ENCODE data around the gene TEX38. TPM values are rescaled to one million over a fixed set of nuclear protein-coding genes. Genes with fewer than 3 reads are reported as not detected.

TEX38 gene
- total RNA-seq, 4 donors from 2014 or later: not detected

DNA sequence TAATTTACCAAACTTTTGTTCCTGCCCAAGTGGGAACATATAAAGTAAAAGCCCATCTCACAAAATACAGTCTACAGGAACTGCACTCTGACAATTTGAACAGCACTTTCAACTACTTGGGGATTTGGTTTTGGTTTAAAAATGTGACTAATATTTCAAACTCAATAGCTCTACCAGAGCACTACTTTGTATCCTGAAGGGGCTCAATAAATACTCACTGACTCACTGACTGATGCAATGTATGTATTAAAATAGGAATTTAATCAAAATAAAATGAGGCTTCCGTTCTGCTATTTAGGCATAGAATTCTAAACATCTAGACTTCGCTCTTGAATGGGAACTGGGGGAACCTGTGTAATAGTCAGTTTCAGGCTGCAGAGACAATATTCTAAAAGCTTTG, 25.4 kb downstream of the TEX38 start:
- DNase-seq: no peak
- H3K4me3 ChIP-seq: no peak overlapping the region
- peaks cover 0 to 27% (median 0%) of the 10 kb centered on the region in 3 donors for H3K36me3 ChIP-seq
- TF ChIP-seq POLR2A (IDR thresholded peaks at IDR 0.05): no peak
- TF ChIP-seq, protein P1, sequence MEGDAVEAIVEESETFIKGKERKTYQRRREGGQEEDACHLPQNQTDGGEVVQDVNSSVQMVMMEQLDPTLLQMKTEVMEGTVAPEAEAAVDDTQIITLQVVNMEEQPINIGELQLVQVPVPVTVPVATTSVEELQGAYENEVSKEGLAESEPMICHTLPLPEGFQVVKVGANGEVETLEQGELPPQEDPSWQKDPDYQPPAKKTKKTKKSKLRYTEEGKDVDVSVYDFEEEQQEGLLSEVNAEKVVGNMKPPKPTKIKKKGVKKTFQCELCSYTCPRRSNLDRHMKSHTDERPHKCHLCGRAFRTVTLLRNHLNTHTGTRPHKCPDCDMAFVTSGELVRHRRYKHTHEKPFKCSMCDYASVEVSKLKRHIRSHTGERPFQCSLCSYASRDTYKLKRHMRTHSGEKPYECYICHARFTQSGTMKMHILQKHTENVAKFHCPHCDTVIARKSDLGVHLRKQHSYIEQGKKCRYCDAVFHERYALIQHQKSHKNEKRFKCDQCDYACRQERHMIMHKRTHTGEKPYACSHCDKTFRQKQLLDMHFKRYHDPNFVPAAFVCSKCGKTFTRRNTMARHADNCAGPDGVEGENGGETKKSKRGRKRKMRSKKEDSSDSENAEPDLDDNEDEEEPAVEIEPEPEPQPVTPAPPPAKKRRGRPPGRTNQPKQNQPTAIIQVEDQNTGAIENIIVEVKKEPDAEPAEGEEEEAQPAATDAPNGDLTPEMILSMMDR (IDR thresholded peaks at IDR 0.05): no peak
- H3K4me1 ChIP-seq: peaks cover 0 to 6% (median 0%) of the 10 kb centered on the region in 4 donors
- no peaks in the 10 kb centered on the region for H3K27me3 ChIP-seq
- H3K27ac ChIP-seq: no peak overlapping the region
- H3K9me3 ChIP-seq: no peaks in the 10 kb centered on the region

GRCh38 chr1:46699666-46700065, 28.0 kb downstream of the TEX38 start:
- Histone ChIP-seq H3K27ac (no peak overlapping the region), H3K36me3 (peaks cover 0 to 48% (median 0%) of the 10 kb centered on the region in 3 donors), H3K27me3 (no peaks in the 10 kb centered on the region), H3K4me1 (no peaks in the 10 kb centered on the region), H3K9me3 (no peaks in the 10 kb centered on the region), H3K4me3 (no peak overlapping the region)
- no peak for TF ChIP-seq POLR2A (IDR thresholded peaks at IDR 0.05)
- TF ChIP-seq, protein P1 (IDR thresholded peaks at IDR 0.05): no peak
- no peak for DNase-seq

- no peak for DNase-seq
- no peaks in the 10 kb centered on the region for H3K9me3 ChIP-seq
- peaks cover 0 to 70% (median 0%) of the 10 kb centered on the region in 3 donors for H3K36me3 ChIP-seq
- H3K4me3 ChIP-seq: no peak overlapping the region
- H3K27me3 ChIP-seq: no peaks in the 10 kb centered on the region
- H3K27ac ChIP-seq: no peak overlapping the region
- no peak for TF ChIP-seq POLR2A (IDR thresholded peaks at IDR 0.05)
- TF ChIP-seq, protein P1 (IDR thresholded peaks at IDR 0.05): no peak
- H3K4me1 ChIP-seq: no peaks in the 10 kb centered on the region
Observed at GRCh38 chr1:46703927-46704641, 32.4 kb downstream of the TEX38 start.

GRCh38 chr1:46705408-46705807, 33.8 kb downstream of the TEX38 start:
- Histone ChIP-seq H3K27ac (no peak overlapping the region), H3K4me3 (no peak overlapping the region), H3K4me1 (no peaks in the 10 kb centered on the region), H3K27me3 (no peaks in the 10 kb centered on the region), H3K9me3 (no peaks in the 10 kb centered on the region), H3K36me3 (peaks cover 0 to 77% (median 0%) of the 10 kb centered on the region in 3 donors)
- TF ChIP-seq POLR2A (IDR thresholded peaks at IDR 0.05): no peak
- TF ChIP-seq, protein P1 (IDR thresholded peaks at IDR 0.05): no peak
- no peak for DNase-seq

- Histone ChIP-seq H3K9me3 (no peaks in the 10 kb centered on the region), H3K27ac (no peak overlapping the region), H3K27me3 (no peaks in the 10 kb centered on the region), H3K4me1 (peaks cover 0 to 3% (median 0%) of the 10 kb centered on the region in 4 donors), H3K36me3 (peaks cover 0 to 79% (median 0%) of the 10 kb centered on the region in 3 donors), H3K4me3 (no peak overlapping the region)
- TF ChIP-seq, protein P1 (IDR thresholded peaks at IDR 0.05): no peak
- DNase-seq: no peak
Observed at GRCh38 chr1:46708121-46708520, 36.5 kb downstream of the TEX38 start.
